OCI-LY7 (cell line): Measurements from ENCODE around the gene KIF5A. TPM values are rescaled to one million over a fixed set of nuclear protein-coding genes. Genes with fewer than 3 reads are reported as not detected.

Experiments used
- BruUV-seq: library from RNA; stranded (reverse); fragments of 400-500 nt; replicated peaks from 2 replicates; lab custom pipeline; 2021; lab: Mats Ljungman, UMichigan
- CTCF ChIA-PET: fragments of 300-600 bp; sonication (Branson Sonifier 250); formaldehyde crosslinking; loops from one replicate; lab custom pipeline; 2022; ENCODE audit warnings: antibody characterized with exemption; ENCODE audit not compliant: unreplicated experiment; lab: Charles Lee
- POLR2A ChIA-PET: fragments of 300-600 bp; sonication (Branson Sonifier 250); formaldehyde crosslinking; loops from one replicate; lab custom pipeline; 2022; ENCODE audit warnings: antibody characterized with exemption; lab: Charles Lee
- DNase-seq: peaks from one replicate; pipeline ENCODE4 v3.0.0-alpha.2; 2015; ENCODE audit warnings: low spot score
- H2AFZ ChIP-seq: fragments of 200-600 bp; sonication (generic), shearing (Covaris generic); 2 replicates; pipeline ENCODE4 v1.6.1; 2014; ENCODE audit warnings: mild to moderate bottlenecking, antibody characterized with exemption, low read length, moderate library complexity
- H3K27ac ChIP-seq: fragments of 200-600 bp; sonication (generic); 2 replicates; pipeline ENCODE4 v1.5.1; 2014; ENCODE audit warnings: mixed run types, low read depth, mild to moderate bottlenecking, moderate library complexity, low read length, inconsistent platforms; ENCODE audit not compliant: poor library complexity, severe bottlenecking
- H3K36me3 ChIP-seq: fragments of 200-600 bp; sonication (generic); 2 replicates; pipeline ENCODE4 v1.6.1; 2014; ENCODE audit warnings: mild to moderate bottlenecking, antibody characterized with exemption, low read length, moderate library complexity, mixed read lengths; ENCODE audit not compliant: insufficient read depth
- H3K4me1 ChIP-seq: fragments of 200-600 bp; sonication (generic); 2 replicates; pipeline ENCODE4 v1.5.1; 2014; ENCODE audit warnings: mild to moderate bottlenecking, low read length; ENCODE audit not compliant: insufficient read depth, poor library complexity, severe bottlenecking
- H3K4me2 ChIP-seq: fragments of 200-600 bp; sonication (generic); 2 replicates; pipeline ENCODE4 v1.6.1; 2014; ENCODE audit warnings: mild to moderate bottlenecking, low read length
- H3K4me3 ChIP-seq: fragments of 200-600 bp; sonication (generic); 2 replicates; pipeline ENCODE4 v1.5.1; 2014; ENCODE audit warnings: mild to moderate bottlenecking, low read depth, low read length; ENCODE audit not compliant: poor library complexity, severe bottlenecking
- H3K79me2 ChIP-seq: fragments of 200-600 bp; sonication (generic); 2 replicates; pipeline ENCODE4 v1.6.1; 2016; ENCODE audit warnings: low read depth, mild to moderate bottlenecking, low read length, moderate library complexity, mixed read lengths; ENCODE audit not compliant: insufficient read depth
- H3K9me2 ChIP-seq: fragments of 200-600 bp; sonication (generic); 2 replicates; pipeline ENCODE4 v1.6.1; 2016; ENCODE audit warnings: mild to moderate bottlenecking, low read length, mixed read lengths; ENCODE audit not compliant: insufficient read depth
- H3K9me3 ChIP-seq: fragments of 200-600 bp; sonication (generic); 2 replicates; pipeline ENCODE4 v1.6.1; 2014; ENCODE audit warnings: mild to moderate bottlenecking, mixed run types, low read length, mixed read lengths
- H4K20me1 ChIP-seq: fragments of 200-600 bp; sonication (generic); 2 replicates; pipeline ENCODE4 v1.6.1; 2014; ENCODE audit warnings: mild to moderate bottlenecking, antibody characterized with exemption, low read length, moderate library complexity, mixed read lengths; ENCODE audit not compliant: insufficient read depth
- CTCF ChIP-seq: fragments of 200-600 bp; sonication (generic); conservative IDR thresholded peaks from 2 replicates; pipeline ENCODE4 v1.5.1; 2014; ENCODE audit warnings: mild to moderate bottlenecking, antibody characterized with exemption, low read length, moderate library complexity, mixed read lengths
- EZH2phosphoT487 ChIP-seq: fragments of 200-600 bp; sonication (generic); IDR thresholded peaks from 2 replicates; pipeline ENCODE4 v1.6.1; 2018; ENCODE audit warnings: low read depth, borderline replicate concordance, mild to moderate bottlenecking, mixed run types, antibody characterized with exemption, low read length, moderate library complexity, mixed read lengths
- intact Hi-C: fragments of 100-400 bp; cut with micrococcal nuclease; formaldehyde crosslinking; loops from one replicate; pipeline ENCODE4 v1.10.0; 2022; ENCODE audit not compliant: unreplicated experiment
- total RNA-seq, 2 experiments: library from RNA; depleted of rRNA in 1 of 2; stranded (reverse); fragments of >200 nt in 1 of 2; shearing (Covaris generic) in 1 of 2; gene quantifications; 2 replicates each; pipeline ENCODE4 v1.2.3, GENCODE V29; 2014 to 2022

KIF5A gene
- total RNA-seq, 2 experiments from 2014 or later = 0.09 to 1.6 TPM

GRCh38 chr12:57626921-57627445 is 77.1 kb downstream of the KIF5A start:
- ChIA-PET CTCF (no interaction called here), POLR2A (no interaction called here)
- no peaks in the 10 kb centered on the region for H3K4me1 ChIP-seq
- no peaks in the 10 kb centered on the region for H3K9me3 ChIP-seq
- no peak overlapping the region for H2AFZ ChIP-seq
- no peaks in the 10 kb centered on the region for H3K9me2 ChIP-seq
- no peak overlapping the region for H3K4me3 ChIP-seq
- no peaks in the 10 kb centered on the region for H3K79me2 ChIP-seq
- intact Hi-C loops = no loop called here
- no peak overlapping the region for H3K4me2 ChIP-seq
- H4K20me1 ChIP-seq = no peaks in the 10 kb centered on the region
- no TSS peak for BruUV-seq
- no peak overlapping the region for H3K27ac ChIP-seq
- TF ChIP-seq CTCF = no peak
- TF ChIP-seq EZH2phosphoT487 = no peak
- no peaks in the 10 kb centered on the region for H3K36me3 ChIP-seq
- DNase-seq = no peak

- BruUV-seq = no TSS peak
- no peaks in the 10 kb centered on the region for H3K36me3 ChIP-seq
- no peaks in the 10 kb centered on the region for H3K9me2 ChIP-seq
- ChIA-PET CTCF (no interaction called here), POLR2A (no interaction called here)
- no peaks in the 10 kb centered on the region for H3K4me1 ChIP-seq
- no peaks in the 10 kb centered on the region for H3K79me2 ChIP-seq
- no peak overlapping the region for H3K4me2 ChIP-seq
- H3K27ac ChIP-seq = no peak overlapping the region
- no peak overlapping the region for H2AFZ ChIP-seq
- no peak for TF ChIP-seq CTCF
- TF ChIP-seq EZH2phosphoT487 = no peak
- no peak for DNase-seq
- no peak overlapping the region for H3K4me3 ChIP-seq
- intact Hi-C loops = no loop called here
- no peaks in the 10 kb centered on the region for H4K20me1 ChIP-seq
- no peaks in the 10 kb centered on the region for H3K9me3 ChIP-seq
Observed at GRCh38 chr12:57627501-57628279, 77.8 kb downstream of the KIF5A start.
